HEK293 (cell line): ENCODE data around the gene SAP30L.

Source experiments
- CTCF ChIA-PET: fragments of 350-600 bp; formaldehyde crosslinking; extraction: SDS; loops from one replicate; lab custom pipeline; 2021; ENCODE audit warnings: antibody characterized with exemption; lab: Yijun Ruan, JAX
- POLR2A ChIA-PET: fragments of 300-600 bp; formaldehyde crosslinking; extraction: SDS; loops from one replicate; lab custom pipeline; 2020; ENCODE audit warnings: antibody characterized with exemption, inconsistent platforms; lab: Yijun Ruan, JAX
- H3K27ac ChIP-seq: fragments of 200-500 bp; sonication (Bioruptor generic); 2 replicates; pipeline ENCODE4 v1.5.1; 2014; ENCODE audit warnings: low read depth, low read length, control low read depth, inconsistent platforms; ENCODE audit errors: extremely low read depth
- H3K36me3 ChIP-seq, 2 experiments: fragments of 200-500 bp in 1 of 2; sonication (Bioruptor generic) in 1 of 2; 1 replicate in 1 of 2; 2 replicates in 1 of 2; pipeline ENCODE4 v1.5.1; 2014 to 2017; ENCODE audit warnings: inconsistent platforms in 2 of 2, low read length in 2 of 2; ENCODE audit not compliant: control insufficient read depth in 2 of 2, insufficient read depth in 1 of 2
- H3K4me1 ChIP-seq: fragments of 200-500 bp; sonication (Bioruptor generic); 2 replicates; pipeline ENCODE4 v1.5.1; 2014; ENCODE audit warnings: mild to moderate bottlenecking, low read length, inconsistent platforms; ENCODE audit not compliant: control insufficient read depth, insufficient read depth
- H3K4me3 ChIP-seq: 2 replicates; pipeline ENCODE4 v1.5.1; 2011; ENCODE audit warnings: low read depth, mild to moderate bottlenecking, control low read depth, low read length, moderate library complexity
- H3K9me3 ChIP-seq: fragments of 200-500 bp; sonication (Bioruptor generic); 2 replicates; pipeline ENCODE4 v1.5.1; 2014; ENCODE audit warnings: low read depth, low read length, inconsistent platforms; ENCODE audit not compliant: control insufficient read depth, insufficient read depth
- IKZF3 ChIP-seq: fragments of 450-650 bp; IDR thresholded peaks from 2 replicates; pipeline ENCODE4 v1.5.0; 2018; ENCODE audit warnings: missing biosample characterization, mild to moderate bottlenecking, missing genetic modification characterization, moderate library complexity
- TCF7L2 ChIP-seq: IDR thresholded peaks from 2 replicates; pipeline ENCODE4 v1.6.1; 2011; ENCODE audit warnings: low read depth, mild to moderate bottlenecking, inconsistent platforms, low read length, moderate library complexity, borderline replicate concordance
- ZNF10 ChIP-seq: fragments of 450-650 bp; formaldehyde crosslinking; IDR thresholded peaks from 2 replicates; pipeline ENCODE4 v1.5.1; 2017; ENCODE audit warnings: missing biosample characterization, missing genetic modification characterization
- ZNF121 ChIP-seq: fragments of 450-650 bp; formaldehyde crosslinking; IDR thresholded peaks from 2 replicates; pipeline ENCODE4 v1.5.1; 2016; ENCODE audit warnings: missing biosample characterization, missing genetic modification characterization
- ZNF132 ChIP-seq: fragments of 450-650 bp; formaldehyde crosslinking; IDR thresholded peaks from 2 replicates; pipeline ENCODE4 v1.5.1; 2017; ENCODE audit warnings: missing biosample characterization, missing genetic modification characterization, borderline replicate concordance
- ZNF350 ChIP-seq: fragments of 450-650 bp; formaldehyde crosslinking; IDR thresholded peaks from 2 replicates; pipeline ENCODE4 v1.5.0; 2017; ENCODE audit warnings: missing biosample characterization, mild to moderate bottlenecking, missing genetic modification characterization
- ZNF530 ChIP-seq: fragments of 450-650 bp; formaldehyde crosslinking; IDR thresholded peaks from 2 replicates; pipeline ENCODE4 v1.5.1; 2016; ENCODE audit warnings: low read depth, missing biosample characterization, missing genetic modification characterization
- ZNF629 ChIP-seq: fragments of 450-650 bp; formaldehyde crosslinking; IDR thresholded peaks from 2 replicates; pipeline ENCODE4 v1.5.1; 2017; ENCODE audit warnings: missing biosample characterization, missing genetic modification characterization
- ZNF654 ChIP-seq: fragments of 450-650 bp; formaldehyde crosslinking; IDR thresholded peaks from 2 replicates; pipeline ENCODE4 v1.5.1; 2016; ENCODE audit warnings: low read depth, missing biosample characterization, missing genetic modification characterization
- ZNF658 ChIP-seq: fragments of 450-650 bp; formaldehyde crosslinking; IDR thresholded peaks from 2 replicates; pipeline ENCODE4; 2016; ENCODE audit warnings: missing biosample characterization, missing genetic modification characterization
- ZNF777 ChIP-seq: fragments of 450-650 bp; formaldehyde crosslinking; IDR thresholded peaks from 2 replicates; pipeline ENCODE4 v1.5.1; 2017; ENCODE audit warnings: missing biosample characterization, missing genetic modification characterization, borderline replicate concordance
- ZNF830 ChIP-seq: fragments of 450-650 bp; IDR thresholded peaks from 2 replicates; pipeline ENCODE4 v1.5.0; 2018; ENCODE audit warnings: missing biosample characterization, missing genetic modification characterization, low read depth, mild to moderate bottlenecking, moderate library complexity
- ZSCAN23 ChIP-seq: fragments of 450-650 bp; formaldehyde crosslinking; IDR thresholded peaks from 2 replicates; pipeline ENCODE4 v1.5.1; 2016; ENCODE audit warnings: missing biosample characterization, missing genetic modification characterization
- ZSCAN30 ChIP-seq: fragments of 450-650 bp; IDR thresholded peaks from 2 replicates; pipeline ENCODE4 v1.5.1; 2018; ENCODE audit warnings: missing biosample characterization, mild to moderate bottlenecking, missing genetic modification characterization, moderate library complexity
- ZXDB ChIP-seq: fragments of 450-650 bp; formaldehyde crosslinking; IDR thresholded peaks from 2 replicates; pipeline ENCODE4 v1.5.1; 2016; ENCODE audit warnings: missing biosample characterization, missing genetic modification characterization
- TF ChIP-seq, protein P1 (sequence below): fragments of 450-650 bp; formaldehyde crosslinking; IDR thresholded peaks from 2 replicates; pipeline ENCODE4 v1.5.1; 2016; ENCODE audit warnings: missing biosample characterization, missing genetic modification characterization
- TF ChIP-seq, protein P2 (sequence below): fragments of 450-650 bp; formaldehyde crosslinking; IDR thresholded peaks from 2 replicates; pipeline ENCODE4 v1.5.1; 2016; ENCODE audit warnings: missing biosample characterization, missing genetic modification characterization, borderline replicate concordance
- TF ChIP-seq, protein P3 (sequence below): fragments of 450-650 bp; formaldehyde crosslinking; IDR thresholded peaks from 2 replicates; pipeline ENCODE4 v1.5.1; 2017; ENCODE audit warnings: missing biosample characterization, mild to moderate bottlenecking, missing genetic modification characterization, moderate library complexity
- TF ChIP-seq, protein P4 (sequence below): fragments of 450-650 bp; formaldehyde crosslinking; IDR thresholded peaks from 2 replicates; pipeline ENCODE4 v1.5.1; 2017; ENCODE audit warnings: missing biosample characterization, missing genetic modification characterization
- TF ChIP-seq, protein P5 (sequence below): fragments of 450-650 bp; formaldehyde crosslinking; IDR thresholded peaks from 2 replicates; pipeline ENCODE4 v1.5.1; 2016; ENCODE audit warnings: missing biosample characterization, missing genetic modification characterization, low read depth

The SAP30L gene

DNA sequence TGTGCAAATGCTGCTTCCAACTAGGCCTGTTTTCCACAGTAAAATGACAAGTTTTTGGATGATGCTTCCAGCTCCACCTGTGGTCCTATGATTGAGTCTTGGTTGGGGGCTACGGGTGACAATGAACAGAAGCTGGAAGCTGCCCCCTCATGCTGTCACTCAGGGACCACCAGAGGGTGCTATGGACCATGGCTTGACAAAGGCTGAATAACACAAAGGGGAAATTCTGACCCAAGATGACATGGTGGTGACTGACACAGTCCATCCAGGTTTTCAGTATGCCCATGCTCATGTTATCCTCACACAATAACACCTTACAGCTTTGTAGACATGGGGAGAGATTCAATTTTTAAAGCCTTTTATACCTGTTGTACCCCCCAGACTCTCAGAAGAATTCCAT, 23.9 kb upstream of the SAP30L start:
- Histone ChIP-seq H3K4me3 (no peak overlapping the region), H3K36me3 (peaks cover 0 to 6% of the 10 kb centered on the region in 2 experiments; a peak in 1 of 3 replicates), H3K27ac (no peak overlapping the region), H3K9me3 (no peaks in the 10 kb centered on the region)
- POLR2A ChIA-PET: interaction anchor here (0.8 kb wide), 1 partner anchor 383 kb away, joined by 3 read pairs; the partner anchor contains the start of genes FAM114A2 and MFAP3
- CTCF ChIA-PET: interaction anchor here (0.6 to 2.2 kb wide), 19 partner anchors 8 to 574 kb away, joined by 3 to 13 read pairs (median 4); no protein-coding TSS in a partner anchor
- TF ChIP-seq ZSCAN23 (no peak), ZNF132 (tag by site-specific recombination) (no peak), ZNF530 (no peak), ZNF830 (no peak), IKZF3 (no peak), TCF7L2 (no peak), ZNF654 (tag by site-specific recombination) (peak; percentile 27), ZXDB (tag by site-specific recombination) (no peak), ZSCAN30 (no peak), ZNF121 (tag by site-specific recombination) (no peak), ZNF350 (tag by site-specific recombination) (no peak), ZNF629 (tag by site-specific recombination) (no peak)
- TF ChIP-seq, protein P1, sequence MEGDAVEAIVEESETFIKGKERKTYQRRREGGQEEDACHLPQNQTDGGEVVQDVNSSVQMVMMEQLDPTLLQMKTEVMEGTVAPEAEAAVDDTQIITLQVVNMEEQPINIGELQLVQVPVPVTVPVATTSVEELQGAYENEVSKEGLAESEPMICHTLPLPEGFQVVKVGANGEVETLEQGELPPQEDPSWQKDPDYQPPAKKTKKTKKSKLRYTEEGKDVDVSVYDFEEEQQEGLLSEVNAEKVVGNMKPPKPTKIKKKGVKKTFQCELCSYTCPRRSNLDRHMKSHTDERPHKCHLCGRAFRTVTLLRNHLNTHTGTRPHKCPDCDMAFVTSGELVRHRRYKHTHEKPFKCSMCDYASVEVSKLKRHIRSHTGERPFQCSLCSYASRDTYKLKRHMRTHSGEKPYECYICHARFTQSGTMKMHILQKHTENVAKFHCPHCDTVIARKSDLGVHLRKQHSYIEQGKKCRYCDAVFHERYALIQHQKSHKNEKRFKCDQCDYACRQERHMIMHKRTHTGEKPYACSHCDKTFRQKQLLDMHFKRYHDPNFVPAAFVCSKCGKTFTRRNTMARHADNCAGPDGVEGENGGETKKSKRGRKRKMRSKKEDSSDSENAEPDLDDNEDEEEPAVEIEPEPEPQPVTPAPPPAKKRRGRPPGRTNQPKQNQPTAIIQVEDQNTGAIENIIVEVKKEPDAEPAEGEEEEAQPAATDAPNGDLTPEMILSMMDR: peak; percentile 36; the same call in 1 of the 2 replicates
- TF ChIP-seq, protein P2, sequence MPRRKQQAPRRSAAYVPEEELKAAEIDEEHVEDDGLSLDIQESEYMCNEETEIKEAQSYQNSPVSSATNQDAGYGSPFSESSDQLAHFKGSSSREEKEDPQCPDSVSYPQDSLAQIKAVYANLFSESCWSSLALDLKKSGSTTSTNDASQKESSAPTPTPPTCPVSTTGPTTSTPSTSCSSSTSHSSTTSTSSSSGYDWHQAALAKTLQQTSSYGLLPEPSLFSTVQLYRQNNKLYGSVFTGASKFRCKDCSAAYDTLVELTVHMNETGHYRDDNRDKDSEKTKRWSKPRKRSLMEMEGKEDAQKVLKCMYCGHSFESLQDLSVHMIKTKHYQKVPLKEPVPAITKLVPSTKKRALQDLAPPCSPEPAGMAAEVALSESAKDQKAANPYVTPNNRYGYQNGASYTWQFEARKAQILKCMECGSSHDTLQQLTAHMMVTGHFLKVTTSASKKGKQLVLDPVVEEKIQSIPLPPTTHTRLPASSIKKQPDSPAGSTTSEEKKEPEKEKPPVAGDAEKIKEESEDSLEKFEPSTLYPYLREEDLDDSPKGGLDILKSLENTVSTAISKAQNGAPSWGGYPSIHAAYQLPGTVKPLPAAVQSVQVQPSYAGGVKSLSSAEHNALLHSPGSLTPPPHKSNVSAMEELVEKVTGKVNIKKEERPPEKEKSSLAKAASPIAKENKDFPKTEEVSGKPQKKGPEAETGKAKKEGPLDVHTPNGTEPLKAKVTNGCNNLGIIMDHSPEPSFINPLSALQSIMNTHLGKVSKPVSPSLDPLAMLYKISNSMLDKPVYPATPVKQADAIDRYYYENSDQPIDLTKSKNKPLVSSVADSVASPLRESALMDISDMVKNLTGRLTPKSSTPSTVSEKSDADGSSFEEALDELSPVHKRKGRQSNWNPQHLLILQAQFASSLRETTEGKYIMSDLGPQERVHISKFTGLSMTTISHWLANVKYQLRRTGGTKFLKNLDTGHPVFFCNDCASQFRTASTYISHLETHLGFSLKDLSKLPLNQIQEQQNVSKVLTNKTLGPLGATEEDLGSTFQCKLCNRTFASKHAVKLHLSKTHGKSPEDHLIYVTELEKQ (tag by site-specific recombination): no peak
- TF ChIP-seq, all 188 proteins: peak for 2
- H3K4me1 ChIP-seq: no peaks in the 10 kb centered on the region

DNA sequence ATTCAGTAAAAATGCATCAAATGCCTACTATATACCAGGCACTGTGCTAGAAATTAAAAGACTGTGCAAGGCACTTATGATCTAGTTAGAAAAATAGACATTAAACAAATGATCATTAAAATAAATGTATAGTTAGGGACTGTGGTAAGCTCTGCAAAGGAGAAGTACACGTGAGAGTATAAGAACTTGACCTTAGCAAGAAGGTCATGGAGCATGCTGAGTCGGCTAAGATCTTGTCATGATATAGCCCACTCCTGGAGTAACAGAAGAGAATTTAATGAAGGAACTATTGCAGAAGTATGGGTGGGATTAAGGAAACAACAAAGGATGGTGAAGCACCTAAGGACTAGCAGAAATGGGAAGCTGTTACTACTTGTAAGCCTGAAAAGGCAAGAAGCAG, 23.5 kb upstream of the SAP30L start:
- ChIA-PET POLR2A (no interaction called here), CTCF (interaction anchor here (0.6 to 1.6 kb wide), 18 partner anchors 8 to 728 kb away, joined by 3 to 13 read pairs (median 4); no protein-coding TSS in a partner anchor)
- peaks cover 0 to 6% of the 10 kb centered on the region in 2 experiments; a peak in 1 of 3 replicates for H3K36me3 ChIP-seq
- H3K4me3 ChIP-seq: no peak overlapping the region
- no peak overlapping the region for H3K27ac ChIP-seq
- no peaks in the 10 kb centered on the region for H3K4me1 ChIP-seq
- TF ChIP-seq, protein P3, sequence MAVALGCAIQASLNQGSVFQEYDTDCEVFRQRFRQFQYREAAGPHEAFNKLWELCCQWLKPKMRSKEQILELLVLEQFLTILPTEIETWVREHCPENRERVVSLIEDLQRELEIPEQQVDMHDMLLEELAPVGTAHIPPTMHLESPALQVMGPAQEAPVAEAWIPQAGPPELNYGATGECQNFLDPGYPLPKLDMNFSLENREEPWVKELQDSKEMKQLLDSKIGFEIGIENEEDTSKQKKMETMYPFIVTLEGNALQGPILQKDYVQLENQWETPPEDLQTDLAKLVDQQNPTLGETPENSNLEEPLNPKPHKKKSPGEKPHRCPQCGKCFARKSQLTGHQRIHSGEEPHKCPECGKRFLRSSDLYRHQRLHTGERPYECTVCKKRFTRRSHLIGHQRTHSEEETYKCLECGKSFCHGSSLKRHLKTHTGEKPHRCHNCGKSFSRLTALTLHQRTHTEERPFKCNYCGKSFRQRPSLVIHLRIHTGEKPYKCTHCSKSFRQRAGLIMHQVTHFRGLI: no peak
- TF ChIP-seq ZNF658 (tag by site-specific recombination): no peak
- TF ChIP-seq, protein P4, sequence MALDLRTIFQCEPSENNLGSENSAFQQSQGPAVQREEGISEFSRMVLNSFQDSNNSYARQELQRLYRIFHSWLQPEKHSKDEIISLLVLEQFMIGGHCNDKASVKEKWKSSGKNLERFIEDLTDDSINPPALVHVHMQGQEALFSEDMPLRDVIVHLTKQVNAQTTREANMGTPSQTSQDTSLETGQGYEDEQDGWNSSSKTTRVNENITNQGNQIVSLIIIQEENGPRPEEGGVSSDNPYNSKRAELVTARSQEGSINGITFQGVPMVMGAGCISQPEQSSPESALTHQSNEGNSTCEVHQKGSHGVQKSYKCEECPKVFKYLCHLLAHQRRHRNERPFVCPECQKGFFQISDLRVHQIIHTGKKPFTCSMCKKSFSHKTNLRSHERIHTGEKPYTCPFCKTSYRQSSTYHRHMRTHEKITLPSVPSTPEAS (tag by site-specific recombination): no peak
- TF ChIP-seq ZNF777 (tag by site-specific recombination): no peak
- TF ChIP-seq, protein P5, sequence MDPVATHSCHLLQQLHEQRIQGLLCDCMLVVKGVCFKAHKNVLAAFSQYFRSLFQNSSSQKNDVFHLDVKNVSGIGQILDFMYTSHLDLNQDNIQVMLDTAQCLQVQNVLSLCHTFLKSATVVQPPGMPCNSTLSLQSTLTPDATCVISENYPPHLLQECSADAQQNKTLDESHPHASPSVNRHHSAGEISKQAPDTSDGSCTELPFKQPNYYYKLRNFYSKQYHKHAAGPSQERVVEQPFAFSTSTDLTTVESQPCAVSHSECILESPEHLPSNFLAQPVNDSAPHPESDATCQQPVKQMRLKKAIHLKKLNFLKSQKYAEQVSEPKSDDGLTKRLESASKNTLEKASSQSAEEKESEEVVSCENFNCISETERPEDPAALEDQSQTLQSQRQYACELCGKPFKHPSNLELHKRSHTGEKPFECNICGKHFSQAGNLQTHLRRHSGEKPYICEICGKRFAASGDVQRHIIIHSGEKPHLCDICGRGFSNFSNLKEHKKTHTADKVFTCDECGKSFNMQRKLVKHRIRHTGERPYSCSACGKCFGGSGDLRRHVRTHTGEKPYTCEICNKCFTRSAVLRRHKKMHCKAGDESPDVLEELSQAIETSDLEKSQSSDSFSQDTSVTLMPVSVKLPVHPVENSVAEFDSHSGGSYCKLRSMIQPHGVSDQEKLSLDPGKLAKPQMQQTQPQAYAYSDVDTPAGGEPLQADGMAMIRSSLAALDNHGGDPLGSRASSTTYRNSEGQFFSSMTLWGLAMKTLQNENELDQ (tag by site-specific recombination): no peak
- no peak for TF ChIP-seq ZNF10 (tag by site-specific recombination)
- TF ChIP-seq IKZF3: no peak
- no peaks in the 10 kb centered on the region for H3K9me3 ChIP-seq
